NB4 (cell line): ENCODE results near the gene DRAP1.

Experiments used
- CTCF ChIP-seq: IDR thresholded peaks from one replicate; pipeline ENCODE4 v1.5.1; 2012; ENCODE audit warnings: low read depth, low read length
- MAX ChIP-seq: IDR thresholded peaks from 2 replicates; pipeline ENCODE4 v1.6.1; 2011; ENCODE audit warnings: low read depth, low read length
- MYC ChIP-seq: IDR thresholded peaks from 2 replicates; pipeline ENCODE4 v1.6.1; 2011; ENCODE audit warnings: low read depth, low read length
- POLR2A ChIP-seq: IDR thresholded peaks from 2 replicates; pipeline ENCODE4 v1.6.1; 2011; ENCODE audit warnings: mild to moderate bottlenecking; ENCODE audit not compliant: insufficient read length; ENCODE audit errors: extremely low read depth

- TF ChIP-seq CTCF (no peak), MYC (no peak), POLR2A (no peak), MAX (no peak)
Observed at GRCh38 chr11:65917077-65917433, 2.2 kb upstream of the DRAP1 start.
